ENCODE results near the gene RHOT2. TPM values are rescaled to one million over a fixed set of nuclear protein-coding genes. Genes with fewer than 3 reads are reported as not detected.

RHOT2 gene
- total and polyA plus RNA-seq, 2 of the 8 experiments (the other 6 are each of a cell fraction or from before 2014, with no cell fraction given), result 149 to 194 TPM

DNA sequence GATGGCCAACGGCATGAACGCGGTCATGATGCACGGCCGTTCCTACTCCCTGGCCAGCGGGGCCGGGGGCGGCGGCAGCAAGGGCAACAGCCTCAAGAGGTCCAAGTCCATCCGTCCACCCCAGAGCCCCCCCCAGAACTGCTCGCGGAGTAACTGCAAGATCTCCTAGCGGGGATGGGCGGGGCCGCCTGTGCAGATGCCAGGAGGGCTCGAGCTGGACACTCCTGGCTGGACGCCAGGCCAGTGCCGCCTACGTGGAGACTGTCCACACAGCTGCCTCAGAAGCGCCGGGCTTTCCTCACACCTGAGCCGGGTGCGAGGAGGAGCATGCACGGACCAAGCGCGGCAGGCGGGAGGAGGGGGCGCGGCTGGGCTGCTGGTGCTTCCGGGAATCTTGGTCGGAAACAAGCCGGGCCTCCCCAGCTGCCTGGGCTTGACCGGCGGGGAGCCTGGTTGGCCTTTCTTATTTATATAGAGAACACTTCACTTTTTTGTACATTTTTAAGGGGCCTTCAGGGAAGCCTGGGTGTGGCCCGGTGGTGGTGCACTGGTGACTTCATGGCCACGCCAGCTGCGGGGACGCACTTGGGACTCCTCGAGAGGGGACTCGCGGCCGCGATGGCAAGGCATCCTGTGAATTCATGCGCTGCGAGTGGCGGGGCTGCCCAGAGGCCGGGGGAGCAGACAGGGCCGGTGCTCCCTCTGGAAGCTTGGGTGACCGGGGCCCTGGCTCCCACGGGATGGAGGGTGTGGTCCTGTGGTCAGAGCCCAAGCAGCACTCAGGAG, 40.3 kb upstream of the RHOT2 start:
- Histone ChIP-seq H2AK5ac (ENCODE audit: low read depth, low read length) (peak overlapping the region; percentile 26; the same call in 1 of the 2 replicates), H3K4me3 (ENCODE audit: extremely low read depth in 1 of 4, insufficient read depth in 2 of 4, low read depth in 3 of 4, low read length in 4 of 4) (no peak overlapping the region), H3K27ac (ENCODE audit: low read depth, low read length) (no peak overlapping the region), H2BK20ac (ENCODE audit: low read length) (no peak overlapping the region), H3K36me3 (ENCODE audit: control insufficient read depth in 2 of 4, insufficient read depth in 4 of 4, low read length in 3 of 4) (peaks cover 0 to 8% (median 0%) of the 10 kb centered on the region in 4 experiments; a peak in 1 of 8 replicates), H4K91ac (replicated peaks; ENCODE audit: insufficient read length, low read length) (peak overlapping the region; percentile 73), H3K14ac (ENCODE audit: insufficient read length) (no peak overlapping the region), H4K8ac (ENCODE audit: extremely low read depth, insufficient read depth, low read length) (peak overlapping the region; percentile 40; the same call in 1 of the 2 replicates), H2AFZ (ENCODE audit: low read length) (no peak overlapping the region), H3K4ac (replicated peaks; ENCODE audit: insufficient read length, low read depth, low read length) (no peak overlapping the region), H3K79me1 (ENCODE audit: low read depth, low read length) (peaks cover 4% of the 10 kb centered on the region; the same call in 1 of the 2 replicates), H3K9me3 (ENCODE audit: insufficient read depth in 2 of 2, low read depth in 1 of 2, low read length in 1 of 2) (no peaks in the 10 kb centered on the region), H2BK120ac (replicated peaks; ENCODE audit: low read depth, low read length) (no peak overlapping the region), H4K20me1 (replicated peaks in 1 of 2; ENCODE audit: control insufficient read depth in 1 of 2, insufficient read depth in 2 of 2, low read length in 2 of 2) (peaks cover 0 to 2% of the 10 kb centered on the region in 2 experiments), H4K5ac (ENCODE audit: insufficient read length, low read depth, low read length) (no peak overlapping the region), H3K23ac (ENCODE audit: insufficient read length) (no peak overlapping the region), H3K23me2 (ENCODE audit: low read depth, low read length) (peaks cover 2% of the 10 kb centered on the region; the same call in 1 of the 2 replicates), H2BK12ac (ENCODE audit: low read depth, low read length) (peak overlapping the region; percentile 60; the same call in 1 of the 2 replicates), H3K18ac (ENCODE audit: extremely low read depth, low read length) (no peak overlapping the region), H3K9ac (replicated peaks in 1 of 4; ENCODE audit: extremely low read depth in 1 of 4, low read depth in 3 of 4, low read length in 3 of 4) (no peak overlapping the region), H3K27me3 (replicated peaks in 1 of 4; ENCODE audit: control insufficient read depth in 3 of 4, extremely low read depth in 1 of 4, insufficient read depth in 3 of 4, low read length in 3 of 4) (no peaks in the 10 kb centered on the region), H2BK5ac (ENCODE audit: low read depth, low read length) (peak overlapping the region; percentile 71), H3K56ac (replicated peaks; ENCODE audit: insufficient read length, low read depth, low read length) (no peak overlapping the region), H3K79me2 (ENCODE audit: control insufficient read depth in 1 of 2, insufficient read depth in 2 of 2, low read length in 2 of 2) (no peaks in the 10 kb centered on the region), H3K4me2 (ENCODE audit: insufficient read depth in 1 of 2, low read depth in 2 of 2, low read length in 2 of 2) (no peak overlapping the region), H3K4me1 (replicated peaks in 1 of 4; ENCODE audit: control insufficient read depth in 3 of 4, insufficient read depth in 4 of 4, low read length in 3 of 4) (peaks cover 0 to 27% (median 22%) of the 10 kb centered on the region in 4 experiments; a peak in 6 of 7 replicates), H2BK15ac (ENCODE audit: low read length) (no peak overlapping the region)
- FAIRE-seq, result no peak
- DNase-seq (ENCODE audit: low read depth in 1 of 2, low spot score in 2 of 2), result peak in 1 of 2 experiments; percentile 53
- CTCF ChIA-PET (ENCODE audit: partially characterized antibody), result interaction anchor here (1.0 to 1.6 kb wide), 7 partner anchors 10 to 116 kb away, joined by 3 to 4 read pairs (median 3); no protein-coding TSS in a partner anchor
- POLR2A ChIA-PET (ENCODE audit: partially characterized antibody), result interaction anchor here (0.9 to 1.3 kb wide), 4 partner anchors 9 to 45 kb away, joined by 3 read pairs; no protein-coding TSS in a partner anchor
- 90% methylated on average over 43 of the region's 50 CpGs; no CpG with 5 or more reads in 1 of the 2 experiments for WGBS, 2 experiments (ENCODE audit: extremely low coverage in 1 of 2, insufficient coverage in 1 of 2, insufficient read length in 1 of 2, insufficient replicate concordance in 2 of 2, low coverage in 1 of 2, low lambda C conversion rate in 2 of 2, missing lambda C conversion rate in 1 of 2)
- TF ChIP-seq EZH2 (IDR thresholded peaks at IDR 0.05; ENCODE audit: low read depth, low read length, severe bottlenecking), result no peak
- no peak for TF ChIP-seq SP4 (IDR thresholded peaks at IDR 0.05; ENCODE audit: low read length)
- TF ChIP-seq, protein P1, sequence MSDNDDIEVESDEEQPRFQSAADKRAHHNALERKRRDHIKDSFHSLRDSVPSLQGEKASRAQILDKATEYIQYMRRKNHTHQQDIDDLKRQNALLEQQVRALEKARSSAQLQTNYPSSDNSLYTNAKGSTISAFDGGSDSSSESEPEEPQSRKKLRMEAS (IDR thresholded peaks at IDR 0.05), result peak; percentile 74
- no peak for TF ChIP-seq SP2 (IDR thresholded peaks at IDR 0.05; ENCODE audit: low read length)
- TF ChIP-seq NRF1 (IDR thresholded peaks at IDR 0.05; ENCODE audit: low read depth, low read length), result no peak
- TF ChIP-seq, protein P2, sequence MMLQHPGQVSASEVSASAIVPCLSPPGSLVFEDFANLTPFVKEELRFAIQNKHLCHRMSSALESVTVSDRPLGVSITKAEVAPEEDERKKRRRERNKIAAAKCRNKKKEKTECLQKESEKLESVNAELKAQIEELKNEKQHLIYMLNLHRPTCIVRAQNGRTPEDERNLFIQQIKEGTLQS (IDR thresholded peaks at IDR 0.05; ENCODE audit: insufficient read depth, low read depth, low read length), result no peak
- TF ChIP-seq SP1 (IDR thresholded peaks at IDR 0.05; ENCODE audit: low read depth, low read length), result no peak
- no peak for TF ChIP-seq BCL11A (IDR thresholded peaks at IDR 0.05; ENCODE audit: low read depth in 2 of 2, low read length in 2 of 2)
- no peak for TF ChIP-seq TAF1 (IDR thresholded peaks at IDR 0.05; ENCODE audit: low read depth, low read length)
- TF ChIP-seq, protein P3, sequence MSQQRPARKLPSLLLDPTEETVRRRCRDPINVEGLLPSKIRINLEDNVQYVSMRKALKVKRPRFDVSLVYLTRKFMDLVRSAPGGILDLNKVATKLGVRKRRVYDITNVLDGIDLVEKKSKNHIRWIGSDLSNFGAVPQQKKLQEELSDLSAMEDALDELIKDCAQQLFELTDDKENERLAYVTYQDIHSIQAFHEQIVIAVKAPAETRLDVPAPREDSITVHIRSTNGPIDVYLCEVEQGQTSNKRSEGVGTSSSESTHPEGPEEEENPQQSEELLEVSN (IDR thresholded peaks at IDR 0.05), result peak; percentile 72
- no peak for TF ChIP-seq TCF12 (IDR thresholded peaks at IDR 0.05; ENCODE audit: low read depth, low read length)

Data from H1 (cell line).